Activated CD4-positive, alpha-beta T cell treated with anti-CD3 and anti-CD28 coated beads, Interleukin-2, amount 50 U/mL, for 4 hours (primary cell): Measurements from ENCODE around the gene GLIPR1.
A peak's percentile ranks its signal among the peaks of the same experiment; 100 is the strongest.
"Not testable (repeated sequence)": the region's sequence is repeated elsewhere in the genome, so short reads cannot be mapped to it uniquely, and the experiment has no call there.

Experiments used
- DNase-seq, 2 experiments: peaks; one replicate each; pipeline ENCODE4 v3.0.0-alpha.2; 2020

The GLIPR1 gene

DNA sequence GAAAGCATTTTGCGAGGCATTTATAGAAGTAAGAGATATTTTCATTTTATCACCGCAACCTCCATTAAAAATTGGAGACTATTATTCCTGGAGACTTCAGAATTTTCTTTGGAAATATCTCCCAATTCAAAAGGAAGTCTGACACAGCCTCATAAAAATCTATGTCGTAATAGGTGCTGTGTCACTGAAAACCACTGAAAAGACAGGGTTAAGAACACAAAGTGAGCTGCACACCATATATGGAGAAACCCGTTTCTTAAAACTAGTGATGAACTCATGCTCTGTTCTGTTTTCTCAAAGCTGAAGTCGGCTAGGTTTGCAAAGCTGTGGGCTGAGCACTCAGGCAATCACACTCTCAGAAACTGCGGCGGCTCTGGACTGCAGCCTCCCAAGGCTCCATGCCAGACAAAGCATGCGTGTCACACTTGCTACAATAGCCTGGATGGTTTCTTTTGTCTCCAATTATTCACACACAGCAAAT is at the start of gene GLIPR1:
Gene GLIPR1 (plus strand): TSS at position 287 of the 481 bp plus-strand sequence. CDS start 126 bp downstream, at position 413.
- DNase-seq, result peak; percentile 64 to 65

DNA sequence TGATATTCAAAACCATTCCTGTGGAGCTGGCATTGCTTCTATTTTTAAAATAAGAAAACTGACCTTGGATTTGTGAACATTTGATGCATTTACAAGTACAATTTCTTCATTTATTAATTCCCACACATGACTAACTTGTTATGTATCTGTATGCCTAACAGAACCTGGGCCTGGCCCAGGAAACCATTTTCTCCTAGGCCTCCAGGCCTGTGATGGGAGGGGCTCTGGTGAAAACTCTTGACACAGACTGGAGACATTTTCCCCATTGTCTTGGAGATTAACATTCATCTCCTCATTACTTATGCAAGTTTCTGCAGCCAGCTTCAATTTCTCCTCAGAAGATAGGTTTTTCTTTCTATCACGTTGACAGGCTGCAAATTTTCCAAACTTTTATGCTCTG is 47.6 kb upstream of the GLIPR1 start:
- DNase-seq, result no peak

- no peak for DNase-seq
Measured at GRCh38 chr12:75437564-75437963, 43.0 kb upstream of the GLIPR1 start.

DNA sequence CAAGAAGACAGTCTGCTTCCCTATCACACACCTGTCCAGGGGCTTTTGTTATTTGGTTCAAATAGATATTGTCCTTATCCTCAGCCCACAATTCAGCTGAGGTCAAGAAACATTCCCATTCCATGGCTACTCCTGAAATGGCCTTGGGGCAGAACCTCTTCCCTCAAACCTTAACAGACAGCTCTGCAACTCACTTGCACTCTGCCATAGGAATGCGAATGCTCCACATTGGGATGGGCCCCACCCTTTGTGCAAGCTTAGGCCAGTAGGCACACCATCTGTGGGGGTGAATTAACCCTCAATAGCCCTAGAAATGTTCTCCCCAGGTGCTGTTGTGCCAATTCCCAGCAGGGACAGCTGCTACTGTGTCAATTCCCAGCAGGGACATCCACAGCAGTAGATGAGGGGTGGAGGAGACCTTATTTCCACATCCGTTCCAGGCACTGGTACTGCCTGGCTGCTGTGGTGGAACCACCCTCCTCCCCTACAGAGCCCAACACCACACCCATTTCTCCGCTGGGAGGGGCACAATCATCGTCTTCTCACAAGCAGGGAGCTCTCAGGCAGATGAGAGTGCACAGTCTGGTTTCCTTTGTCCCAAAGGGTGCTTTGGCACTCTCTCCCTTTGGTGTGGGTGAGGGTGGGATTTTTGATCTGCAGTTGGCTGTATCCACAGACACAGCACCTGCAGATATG is 42.3 kb upstream of the GLIPR1 start:
- DNase-seq, result no peak

GRCh38 chr12:75439048-75439447 is 41.5 kb upstream of the GLIPR1 start:
- DNase-seq, result no peak

DNA sequence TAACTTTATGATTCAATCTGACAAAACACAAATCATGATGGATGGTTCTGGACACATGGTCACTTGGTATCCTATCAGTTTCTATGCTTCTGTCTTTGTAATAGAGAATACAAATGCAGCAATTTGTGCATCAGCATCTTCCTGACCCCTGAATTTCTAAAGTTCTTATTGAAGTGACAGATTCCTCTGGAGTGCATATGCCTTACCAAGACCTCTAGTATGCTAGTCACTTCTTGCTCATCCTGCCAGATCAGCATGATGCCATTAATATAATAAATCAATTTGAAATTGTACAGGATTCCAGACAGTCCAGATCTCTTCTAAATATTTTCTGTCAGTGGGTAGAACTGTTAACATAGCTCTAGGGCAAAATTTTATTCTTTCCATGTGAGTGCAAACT is 40.6 kb upstream of the GLIPR1 start:
- no peak for DNase-seq

DNA sequence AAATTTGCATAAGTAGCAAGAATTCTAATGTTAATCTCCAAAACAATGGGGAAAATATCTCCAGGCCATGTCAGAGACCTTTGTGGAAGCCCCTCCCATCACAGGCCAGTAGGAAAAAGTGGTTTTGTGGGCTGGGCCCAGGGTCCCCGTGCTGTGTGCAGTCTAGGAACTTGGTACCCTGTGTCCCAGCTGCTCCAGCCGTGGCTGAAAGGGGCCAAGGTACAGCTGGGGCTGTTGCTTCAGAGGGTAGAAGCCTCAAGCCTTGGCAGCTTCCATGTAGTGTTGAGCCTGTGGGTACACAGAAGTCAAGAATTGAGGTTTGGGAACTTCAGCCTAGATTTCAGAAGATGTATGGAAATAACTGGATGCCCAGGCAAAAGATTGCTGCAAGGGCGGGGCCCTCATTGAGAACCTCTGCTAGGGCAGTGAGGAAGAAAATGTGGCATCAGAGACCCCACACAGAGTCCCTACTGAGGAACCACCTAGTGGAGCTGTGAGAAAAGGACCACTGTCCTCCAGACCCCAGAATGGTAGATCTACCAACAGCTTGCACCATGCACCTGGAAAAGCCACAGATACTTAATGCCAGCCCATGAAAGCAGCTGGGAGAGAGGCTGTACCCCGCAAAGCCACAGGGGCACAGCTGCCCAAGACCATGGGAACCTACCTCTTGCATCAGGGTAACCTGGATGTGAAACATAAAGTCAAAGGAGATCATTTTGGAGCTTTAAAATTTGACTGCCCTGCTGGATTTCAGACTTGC is 38.7 kb upstream of the GLIPR1 start:
- not testable (repeated sequence) for DNase-seq

DNA sequence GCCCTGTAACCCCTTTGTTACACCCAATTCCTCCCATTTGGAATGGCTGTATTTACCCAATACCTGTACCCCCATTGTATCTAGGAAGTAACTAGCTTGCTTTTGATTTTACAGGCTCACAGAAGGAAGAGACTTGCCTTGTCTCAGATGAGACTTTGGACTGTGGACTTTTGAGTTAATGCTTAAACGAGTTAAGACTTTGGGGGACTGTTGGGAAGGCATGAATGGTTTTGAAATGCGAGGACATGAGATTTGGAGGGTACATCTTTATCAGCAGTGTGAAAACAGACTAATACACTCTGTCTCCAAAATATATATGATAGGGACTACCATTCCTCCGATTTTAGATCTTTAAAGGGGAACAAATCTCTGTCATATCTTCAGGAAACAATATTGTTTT is 38.1 kb upstream of the GLIPR1 start:
- not testable (repeated sequence) for DNase-seq

GRCh38 chr12:75443709-75444108 is 36.8 kb upstream of the GLIPR1 start:
- no peak for DNase-seq

DNA sequence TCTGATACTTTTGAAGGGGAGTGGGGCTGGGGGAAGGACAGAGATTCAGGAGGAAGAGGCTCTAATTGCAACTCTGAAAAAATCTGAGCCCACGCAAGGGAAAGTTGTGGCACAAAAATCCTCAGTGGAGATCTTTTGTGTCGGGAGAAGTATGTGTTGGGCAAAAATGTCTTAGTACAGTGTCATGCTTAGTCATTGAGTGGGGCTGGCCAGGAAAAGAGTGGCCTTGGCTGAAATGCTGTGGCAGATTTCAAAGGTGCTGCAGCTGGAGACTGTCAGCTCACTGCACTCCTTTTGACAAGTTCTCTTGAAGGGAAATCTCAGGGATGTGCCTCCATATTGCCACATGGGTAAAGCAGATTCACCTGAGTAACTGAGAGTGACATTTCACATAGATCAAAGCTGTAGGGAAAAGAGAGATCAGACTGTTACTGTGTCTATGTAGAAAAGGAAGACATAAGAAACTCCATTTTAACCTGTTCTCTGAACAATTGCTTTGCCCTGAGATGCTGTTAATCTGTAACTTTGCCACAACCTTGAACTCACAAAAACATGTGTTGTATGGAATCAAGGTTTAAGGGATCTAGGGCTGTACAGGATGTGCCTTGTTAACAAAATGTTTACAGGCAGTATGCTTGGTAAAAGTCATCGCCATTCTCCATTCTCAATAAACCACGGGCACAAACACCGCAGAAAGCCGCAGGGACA is 36.0 kb upstream of the GLIPR1 start:
- DNase-seq, result no peak

- not testable (repeated sequence) for DNase-seq
Measured at GRCh38 chr12:75445137-75445507, 35.4 kb upstream of the GLIPR1 start.

DNA sequence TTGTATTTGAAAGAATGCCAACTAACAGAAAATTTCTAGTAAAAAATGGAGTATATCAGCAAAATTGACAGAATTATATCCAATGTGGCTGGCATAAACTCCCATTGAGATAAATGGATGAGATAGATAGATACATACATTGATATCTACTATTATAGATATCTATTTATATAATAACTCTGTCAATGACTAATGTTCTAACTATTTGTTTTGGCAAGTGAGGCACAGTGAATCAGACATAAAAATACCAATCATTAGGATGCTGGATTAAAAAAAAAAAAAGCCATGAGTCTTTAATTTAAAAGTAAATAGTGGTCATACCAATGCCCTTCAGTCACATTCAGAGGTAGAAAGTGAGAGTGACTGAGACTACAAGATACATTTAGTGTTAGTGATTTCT is 33.7 kb upstream of the GLIPR1 start:
- no peak for DNase-seq

GRCh38 chr12:75447691-75448393 is 32.7 kb upstream of the GLIPR1 start:
- no peak for DNase-seq

DNA sequence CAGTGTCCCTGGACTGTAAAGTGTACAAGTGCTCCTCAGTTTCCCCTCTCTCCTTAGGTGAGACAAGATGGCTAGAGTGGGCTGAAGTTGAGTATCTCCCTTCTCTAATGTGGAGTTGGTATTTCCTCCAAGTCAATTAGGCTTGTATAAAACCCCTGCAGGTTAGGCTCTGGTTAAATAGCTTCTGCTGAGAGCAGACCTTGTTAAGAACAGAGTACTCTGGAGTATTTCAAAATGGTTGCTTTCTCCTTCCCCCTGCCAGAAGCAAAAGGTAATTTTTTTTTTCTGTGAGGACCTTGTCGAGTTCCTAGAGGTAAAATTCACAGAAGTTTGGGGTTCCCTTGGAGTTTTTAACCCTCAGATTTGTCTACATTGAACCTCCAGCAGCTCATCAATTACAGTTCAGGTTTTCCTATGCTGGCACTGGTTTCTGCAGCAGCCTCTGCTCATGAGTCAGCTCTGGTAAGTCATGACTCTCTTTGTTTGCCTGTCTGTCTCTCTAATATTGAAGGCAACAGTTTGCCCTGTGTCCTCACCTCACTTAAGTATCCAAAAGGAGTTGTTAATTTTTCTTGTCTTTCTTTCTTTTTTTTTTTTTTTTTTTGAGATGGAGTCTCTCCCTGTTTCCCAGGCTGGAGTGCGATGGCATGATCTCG is 27.8 kb upstream of the GLIPR1 start:
- DNase-seq, result no peak

GRCh38 chr12:75455839-75456238 is 24.7 kb upstream of the GLIPR1 start:
- DNase-seq, result no peak

- no peak for DNase-seq
Measured at GRCh38 chr12:75457191-75457590, 23.4 kb upstream of the GLIPR1 start.

GRCh38 chr12:75457866-75458265 is 22.7 kb upstream of the GLIPR1 start:
- DNase-seq, result not testable (repeated sequence)

GRCh38 chr12:75459755-75460154 is 20.8 kb upstream of the GLIPR1 start:
- no peak for DNase-seq

DNA sequence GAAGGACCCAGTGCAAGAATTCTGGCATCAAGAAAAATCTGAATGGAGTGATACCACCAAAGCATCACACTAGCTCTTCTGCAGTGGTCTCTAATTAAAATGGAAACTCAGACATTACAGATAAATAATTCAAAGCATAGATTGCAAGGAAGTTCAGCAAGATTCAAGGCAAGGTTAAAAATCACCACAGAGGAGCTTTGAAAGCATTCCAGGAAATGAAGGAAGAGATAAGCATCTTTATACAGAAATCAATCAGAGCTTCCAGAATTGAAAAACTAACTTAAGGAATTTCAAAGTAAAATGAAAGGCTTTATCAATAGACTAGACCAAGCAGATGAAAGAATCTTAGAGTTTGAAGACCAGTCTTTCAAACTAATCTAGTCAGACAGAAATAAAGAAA is 20.4 kb upstream of the GLIPR1 start:
- DNase-seq, result no peak

GRCh38 chr12:75471902-75472890 is 8.4 kb upstream of the GLIPR1 start:
- no peak for DNase-seq

DNA sequence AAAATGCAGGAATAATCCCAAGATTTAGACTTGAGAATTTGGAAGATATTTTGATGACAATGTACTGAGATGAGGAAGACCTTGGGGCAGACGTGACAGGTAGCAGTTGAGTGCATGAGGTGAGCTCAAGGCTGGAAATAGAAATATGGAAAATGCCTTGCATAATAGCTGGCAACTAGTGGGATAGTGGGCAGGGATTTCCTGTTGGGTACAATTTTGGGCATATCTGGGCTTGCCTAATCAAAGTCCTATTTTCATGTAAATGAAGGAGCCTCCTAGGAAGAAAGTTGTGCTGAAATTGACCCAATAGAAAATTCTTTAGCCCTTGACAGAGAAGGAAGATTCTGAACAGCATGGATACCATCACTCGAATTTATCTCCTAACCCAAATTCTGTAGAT is 6.4 kb upstream of the GLIPR1 start:
- no peak for DNase-seq
